Testis (tissue), 3 donors: ENCODE measurements around the gene USH1G. TPM values are rescaled to one million over a fixed set of nuclear protein-coding genes. Genes with fewer than 3 reads are reported as not detected.
"Not testable (repeated sequence)": the region's sequence is repeated elsewhere in the genome, so short reads cannot be mapped to it uniquely, and the experiment has no call there.

Experiments used
- DNase-seq: peaks from one replicate; pipeline ENCODE4 v3.0.0-alpha.2; 2019
- H3K27ac ChIP-seq, 2 donors: fragments of 200-600 bp; sonication (generic); one replicate each; pipeline ENCODE4 v1.5.1; 2019
- H3K27me3 ChIP-seq: fragments of 200-600 bp; sonication (generic); one replicate; pipeline ENCODE4 v1.5.1; 2019
- H3K36me3 ChIP-seq: fragments of 200-600 bp; sonication (generic); one replicate; pipeline ENCODE4 v1.5.1; 2017; ENCODE audit warnings: low read depth; ENCODE audit errors: missing control alignments
- H3K4me1 ChIP-seq: fragments of 200-600 bp; sonication (generic); one replicate; pipeline ENCODE4 v1.5.1; 2019
- H3K4me3 ChIP-seq, 2 donors: fragments of 200-600 bp; sonication (generic); one replicate each; pipeline ENCODE4 v1.5.1; 2017 to 2019
- H3K9me3 ChIP-seq: fragments of 200-600 bp; sonication (generic); one replicate; pipeline ENCODE4 v1.5.1; 2017
- POLR2A ChIP-seq: fragments of 450-650 bp; IDR thresholded peaks from one replicate; pipeline ENCODE4 v1.6.1; 2017; ENCODE audit warnings: antibody characterized with exemption, mild to moderate bottlenecking, moderate library complexity
- WGBS, 2 donors: methylation state at CpG; one replicate each; pipeline ENCODE4 v1.1.5; 2018; 5-methylcytosine and 5-hydroxymethylcytosine counted together
- intact Hi-C: fragments of 100-400 bp; cut with DNase I; formaldehyde crosslinking; loops from one replicate; pipeline ENCODE4 v1.15.1; 2023; ENCODE audit warnings: low total_unique reads
- polyA plus RNA-seq: library from polyadenylated mRNA; stranded (reverse); fragments of 350-450 nt; fragmentation: Illumina TruSeq; extraction: RNeasy Lipid Tissue Mini Kit (QIAGEN cat#74804); gene quantifications from one replicate; pipeline ENCODE4 v1.2.3, GENCODE V29; 2014; ENCODE audit warnings: low read depth, low replicate concordance; ENCODE audit not compliant: insufficient read depth
- total RNA-seq, 2 donors: library from RNA; depleted of rRNA; stranded (reverse); fragments of >200 nt; gene quantifications; one replicate each; pipeline ENCODE4 v1.2.3, GENCODE V29; 2016
- TF ChIP-seq, protein P1 (sequence below), 3 experiments: fragments of 450-650 bp in 2 of 3; fragments of 200-600 bp in 1 of 3; sonication (generic) in 1 of 3; IDR thresholded peaks; one replicate each; pipeline ENCODE4 v1.5.1; 2016 to 2019; ENCODE audit warnings: antibody characterized with exemption in 3 of 3, mild to moderate bottlenecking in 2 of 3, moderate library complexity in 1 of 3

USH1G gene
- total and polyA plus RNA-seq, 3 donors from 2014 or later: 1.1 to 2.1 (median 2.0) TPM

DNA sequence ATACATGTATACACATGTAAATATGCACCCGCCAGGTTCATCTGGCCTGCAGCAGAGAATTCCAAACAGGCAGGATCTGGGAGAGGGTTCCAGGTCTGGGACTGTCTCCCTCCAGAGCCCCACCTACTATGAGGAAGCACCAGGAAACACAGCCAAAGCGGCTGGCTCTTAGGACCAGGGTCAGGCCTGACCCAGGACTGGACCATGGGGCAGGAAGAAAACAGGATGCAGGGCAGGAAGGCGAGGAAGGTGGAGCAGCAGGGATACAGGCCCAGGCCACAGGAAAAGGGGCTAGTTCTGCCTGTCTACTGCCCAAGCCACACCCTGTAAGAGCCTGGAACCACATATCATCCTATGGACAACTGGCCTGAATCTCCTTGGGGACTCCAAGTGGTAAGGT, 47.3 kb upstream of the USH1G start:
- Histone ChIP-seq H3K9me3 (no peaks in the 10 kb centered on the region), H3K36me3 (no peaks in the 10 kb centered on the region), H3K27me3 (no peaks in the 10 kb centered on the region), H3K4me3 (no peak overlapping the region), H3K4me1 (peaks cover 13% of the 10 kb centered on the region), H3K27ac (no peak overlapping the region)
- WGBS, 2 donors: 79 to 80% methylated on average over 2 to 3 of the region's 3 CpGs
- intact Hi-C loops: no loop called here
- no peak for TF ChIP-seq POLR2A
- TF ChIP-seq, protein P1, sequence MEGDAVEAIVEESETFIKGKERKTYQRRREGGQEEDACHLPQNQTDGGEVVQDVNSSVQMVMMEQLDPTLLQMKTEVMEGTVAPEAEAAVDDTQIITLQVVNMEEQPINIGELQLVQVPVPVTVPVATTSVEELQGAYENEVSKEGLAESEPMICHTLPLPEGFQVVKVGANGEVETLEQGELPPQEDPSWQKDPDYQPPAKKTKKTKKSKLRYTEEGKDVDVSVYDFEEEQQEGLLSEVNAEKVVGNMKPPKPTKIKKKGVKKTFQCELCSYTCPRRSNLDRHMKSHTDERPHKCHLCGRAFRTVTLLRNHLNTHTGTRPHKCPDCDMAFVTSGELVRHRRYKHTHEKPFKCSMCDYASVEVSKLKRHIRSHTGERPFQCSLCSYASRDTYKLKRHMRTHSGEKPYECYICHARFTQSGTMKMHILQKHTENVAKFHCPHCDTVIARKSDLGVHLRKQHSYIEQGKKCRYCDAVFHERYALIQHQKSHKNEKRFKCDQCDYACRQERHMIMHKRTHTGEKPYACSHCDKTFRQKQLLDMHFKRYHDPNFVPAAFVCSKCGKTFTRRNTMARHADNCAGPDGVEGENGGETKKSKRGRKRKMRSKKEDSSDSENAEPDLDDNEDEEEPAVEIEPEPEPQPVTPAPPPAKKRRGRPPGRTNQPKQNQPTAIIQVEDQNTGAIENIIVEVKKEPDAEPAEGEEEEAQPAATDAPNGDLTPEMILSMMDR (IDR thresholded peaks at IDR 0.05): no peak
- no peak for DNase-seq

DNA sequence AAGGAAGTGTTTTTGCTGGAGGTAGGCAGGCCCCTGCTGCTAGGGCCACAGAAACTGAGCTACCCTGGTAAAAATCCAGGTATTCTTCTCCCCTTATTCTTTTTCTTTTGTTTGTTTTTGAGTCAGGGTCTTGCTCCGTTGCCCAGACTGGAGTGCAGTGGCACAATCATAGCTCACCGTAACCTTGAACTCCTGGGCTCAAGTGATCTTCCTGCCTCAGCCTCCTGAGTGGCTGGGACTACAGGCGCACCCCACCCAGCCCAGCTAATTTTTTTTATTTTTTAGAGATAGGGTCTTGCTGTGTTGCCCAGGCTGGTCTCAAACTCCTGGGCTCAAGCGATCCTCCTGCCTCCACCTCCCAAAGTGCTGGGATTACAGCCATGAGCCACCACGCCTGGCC, 46.4 kb upstream of the USH1G start:
- WGBS, 2 donors: 93 to 96% methylated on average over 5 of the region's 5 CpGs
- not testable (repeated sequence) for H3K27ac ChIP-seq, H3K36me3 ChIP-seq, H3K27me3 ChIP-seq, H3K4me3 ChIP-seq, DNase-seq, H3K9me3 ChIP-seq
- peaks cover 13% of the 10 kb centered on the region for H3K4me1 ChIP-seq
- intact Hi-C loops: loop anchor here (10.0 kb wide), 1 partner anchor 145 kb away; no protein-coding TSS in a partner anchor

GRCh38 chr17:74968361-74968780, 45.3 kb upstream of the USH1G start:
- Histone ChIP-seq H3K4me3 (no peak overlapping the region), H3K9me3 (no peaks in the 10 kb centered on the region), H3K36me3 (no peaks in the 10 kb centered on the region), H3K27me3 (no peaks in the 10 kb centered on the region), H3K27ac (no peak overlapping the region), H3K4me1 (peaks cover 13% of the 10 kb centered on the region)
- intact Hi-C loops: loop anchor here (10.0 kb wide), 1 partner anchor 146 kb away; no protein-coding TSS in a partner anchor
- no peak for DNase-seq
- no peak for TF ChIP-seq POLR2A
- WGBS, 2 donors: 85 to 90% methylated on average over 3 to 5 of the region's 5 CpGs

GRCh38 chr17:74964988-74965622, 42.0 kb upstream of the USH1G start:
- Histone ChIP-seq H3K27me3 (no peaks in the 10 kb centered on the region), H3K9me3 (no peaks in the 10 kb centered on the region), H3K4me1 (no peaks in the 10 kb centered on the region), H3K27ac (no peak overlapping the region), H3K4me3 (no peak overlapping the region), H3K36me3 (no peaks in the 10 kb centered on the region)
- intact Hi-C loops: loop anchor here (10.0 kb wide), 1 partner anchor 150 kb away; no protein-coding TSS in a partner anchor
- no peak for DNase-seq
- 81 to 82% methylated on average over 14 of the region's 14 CpGs for WGBS, 2 donors
- TF ChIP-seq POLR2A: no peak
- TF ChIP-seq, protein P1 (IDR thresholded peaks at IDR 0.05): no peak

- no peak overlapping the region for H3K4me3 ChIP-seq
- intact Hi-C loops: loop anchor here (10.0 kb wide), 1 partner anchor 150 kb away; no protein-coding TSS in a partner anchor
- H3K27ac ChIP-seq: no peak overlapping the region
- no peaks in the 10 kb centered on the region for H3K27me3 ChIP-seq
- H3K4me1 ChIP-seq: no peaks in the 10 kb centered on the region
- no peaks in the 10 kb centered on the region for H3K36me3 ChIP-seq
- TF ChIP-seq, protein P1 (IDR thresholded peaks at IDR 0.05): no peak
- no peak for TF ChIP-seq POLR2A
- WGBS, 2 donors: 93 to 96% methylated on average over 4 to 12 of the region's 12 CpGs
- H3K9me3 ChIP-seq: no peaks in the 10 kb centered on the region
- DNase-seq: no peak
Measured at GRCh38 chr17:74964246-74964761, 41.2 kb upstream of the USH1G start.
